ENCODE measurements around the gene CCDC102A. TPM values are rescaled to one million over a fixed set of nuclear protein-coding genes. Genes with fewer than 3 reads are reported as not detected.
A peak's percentile ranks its signal among the peaks of the same experiment; 100 is the strongest.

CCDC102A gene
- total RNA-seq, 1 donor from 2014 or later, result 10.2 TPM

DNA sequence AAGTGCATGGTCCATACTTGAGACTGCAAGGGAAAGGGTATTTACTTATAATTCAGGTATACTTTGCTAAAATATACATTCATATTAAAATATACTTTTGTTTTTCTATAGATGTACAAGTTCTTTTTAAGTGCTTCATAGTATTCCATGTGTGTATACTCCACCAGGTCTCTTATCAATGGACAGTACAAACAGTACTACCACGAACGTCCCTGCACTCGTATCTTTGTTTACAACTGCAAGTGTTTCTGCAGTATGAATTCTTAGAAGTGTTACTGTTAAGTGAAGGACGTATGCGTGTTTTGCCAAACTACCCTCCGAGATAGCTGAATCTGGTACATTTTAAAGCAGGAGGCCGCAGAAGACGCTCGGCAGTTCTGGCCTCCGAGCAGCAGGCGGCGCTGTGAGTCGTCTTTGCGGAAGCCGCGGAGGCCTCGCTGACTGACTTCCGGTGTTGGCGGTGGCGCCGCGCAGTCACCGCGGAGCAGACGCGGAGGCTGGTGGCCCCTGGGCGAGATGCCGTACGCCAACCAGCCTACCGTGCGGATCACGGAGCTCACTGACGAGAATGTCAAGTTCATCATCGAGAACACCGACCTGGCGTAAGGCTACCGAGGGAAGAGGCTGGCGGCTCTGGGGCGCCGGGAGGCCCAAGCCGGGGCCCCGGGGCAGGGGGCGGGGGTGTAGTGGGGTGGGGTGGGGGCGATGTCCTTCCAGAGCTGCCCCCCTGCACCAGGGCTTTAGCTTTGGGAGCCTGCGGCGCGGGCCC lies 74.0 kb downstream of the CCDC102A start, which contains the start of gene POLR2C:
POLR2C (plus strand) TSS at position 471 of the 769 bp plus-strand sequence; CDS start at position 517, 46 bp downstream.
- peak; percentile 90 for DNase-seq (ENCODE audit: low spot score)

Other genes starting within 250 kb of the CCDC102A start
- 1.4 TPM for gene CCL22, start 177.8 kb downstream of the CCDC102A start, total RNA-seq
- 19.7 TPM for gene CX3CL1, start 164.1 kb downstream of the CCDC102A start, total RNA-seq
- not detected for gene CCL17, start 131.8 kb downstream of the CCDC102A start, total RNA-seq
- 45.4 TPM for gene CIAPIN1, start 89.2 kb downstream of the CCDC102A start, total RNA-seq
- gene COQ9, start 89.1 kb downstream of the CCDC102A start, total RNA-seq, result 79.8 TPM
- 65.7 TPM for gene POLR2C, start 73.9 kb downstream of the CCDC102A start, total RNA-seq
- 123 TPM for gene DOK4, start 50.1 kb downstream of the CCDC102A start, total RNA-seq
- gene ADGRG5, start 6.1 kb upstream of the CCDC102A start, total RNA-seq, result 3.7 TPM
- gene ADGRG1, start 92.1 kb upstream of the CCDC102A start, total RNA-seq, result 312 TPM
- 0.60 TPM for gene ADGRG3, start 131.7 kb upstream of the CCDC102A start, total RNA-seq
- gene DRC7, start 158.2 kb upstream of the CCDC102A start, total RNA-seq, result 1.9 TPM
- 23.4 TPM for gene KATNB1, start 199.2 kb upstream of the CCDC102A start, total RNA-seq